PC-3 (cell line): Measurements from ENCODE around the gene TDRD5. TPM values are rescaled to one million over a fixed set of nuclear protein-coding genes. Genes with fewer than 3 reads are reported as not detected.

Experiments
- ATAC-seq: fragments of 200-7000 bp; cut with Tn5 transposase; 2 replicates; pipeline ENCODE4 v1.9.1; 2020; ENCODE audit warnings: mild to moderate bottlenecking, moderate library complexity
- BruUV-seq: library from RNA; stranded (reverse); fragments of 400-500 nt; replicated peaks from 2 replicates; lab custom pipeline; 2021; lab: Mats Ljungman, UMichigan
- CTCF ChIA-PET: fragments of 300-600 bp; sonication (Branson Sonifier 250); formaldehyde crosslinking; loops from one replicate; lab custom pipeline; 2022; ENCODE audit warnings: antibody characterized with exemption; lab: Charles Lee
- POLR2A ChIA-PET: fragments of 300-600 bp; sonication (Branson Sonifier 250); formaldehyde crosslinking; loops from one replicate; lab custom pipeline; 2022; ENCODE audit warnings: antibody characterized with exemption; ENCODE audit not compliant: unreplicated experiment; lab: Charles Lee
- DNase-seq: peaks from one replicate; pipeline ENCODE4 v3.0.0-alpha.2; 2015
- H2AFZ ChIP-seq: fragments of 300-600 bp; sonication (generic); 2 replicates; pipeline ENCODE4 v1.6.0; 2016; ENCODE audit warnings: antibody characterized with exemption, low read length
- H3F3A ChIP-seq: fragments of 300-600 bp; sonication (generic); one replicate; pipeline ENCODE4 v1.6.0; 2017; ENCODE audit warnings: antibody characterized with exemption, low read length, control low read depth, mild to moderate bottlenecking; ENCODE audit not compliant: unreplicated experiment
- H3K27ac ChIP-seq: fragments of 300-600 bp; sonication (generic); 2 replicates; pipeline ENCODE4 v1.5.1; 2016; ENCODE audit warnings: mild to moderate bottlenecking, low read length
- H3K27me3 ChIP-seq: fragments of 300-600 bp; sonication (generic); 2 replicates; pipeline ENCODE4 v1.6.1; 2016; ENCODE audit warnings: low read length, mixed read lengths
- H3K36me3 ChIP-seq: fragments of 300-600 bp; sonication (generic); 2 replicates; pipeline ENCODE4 v1.6.1; 2016; ENCODE audit warnings: low read depth, mixed run types, low read length, mixed read lengths
- H3K4me1 ChIP-seq: fragments of 300-600 bp; sonication (generic); 2 replicates; pipeline ENCODE4 v1.5.1; 2016; ENCODE audit warnings: low read length; ENCODE audit not compliant: insufficient read depth
- H3K4me2 ChIP-seq: fragments of 300-600 bp; sonication (generic); 2 replicates; pipeline ENCODE4 v1.6.0; 2016; ENCODE audit warnings: low read length
- H3K4me3 ChIP-seq: fragments of 300-600 bp; sonication (generic); 2 replicates; pipeline ENCODE4 v1.5.1; 2016; ENCODE audit warnings: mild to moderate bottlenecking, low read length, mixed read lengths
- H3K79me2 ChIP-seq: fragments of 300-600 bp; sonication (generic); 2 replicates; pipeline ENCODE4 v1.6.1; 2017; ENCODE audit warnings: low read length, mixed read lengths
- H3K9ac ChIP-seq: fragments of 300-600 bp; sonication (generic); 2 replicates; pipeline ENCODE4 v1.6.0; 2016; ENCODE audit warnings: mild to moderate bottlenecking, low read length
- H3K9me2 ChIP-seq: fragments of 300-600 bp; sonication (generic); replicated peaks from 2 replicates; pipeline ENCODE4 v1.6.1; 2016; ENCODE audit warnings: mixed run types, low read length, mixed read lengths
- H3K9me3 ChIP-seq: fragments of 300-600 bp; sonication (generic); 2 replicates; pipeline ENCODE4 v1.6.1; 2016; ENCODE audit warnings: low read length, mixed read lengths
- H4K20me1 ChIP-seq: fragments of 300-600 bp; sonication (generic); 2 replicates; pipeline ENCODE4 v1.6.1; 2016; ENCODE audit warnings: low read length, mixed read lengths
- CTCF ChIP-seq: fragments of 300-600 bp; sonication (generic); conservative IDR thresholded peaks from 2 replicates; pipeline ENCODE4 v1.5.1; 2017; ENCODE audit warnings: antibody characterized with exemption, low read depth, mild to moderate bottlenecking, low read length
- EZH2 ChIP-seq: fragments of 300-600 bp; sonication (generic); IDR thresholded peaks from one replicate; pipeline ENCODE4 v1.6.1; 2017; ENCODE audit warnings: antibody characterized with exemption, mild to moderate bottlenecking, low read length; ENCODE audit not compliant: unreplicated experiment
- EZH2phosphoT487 ChIP-seq: fragments of 300-600 bp; sonication (generic); IDR thresholded peaks from 2 replicates; pipeline ENCODE4 v1.6.1; 2018; ENCODE audit warnings: mild to moderate bottlenecking, antibody characterized with exemption, low read length, borderline replicate concordance
- intact Hi-C: fragments of 100-400 bp; cut with micrococcal nuclease; formaldehyde crosslinking; loops from 2 replicates; pipeline ENCODE4 v1.9.0; 2023
- total RNA-seq: library from RNA; depleted of rRNA; stranded (reverse); fragments of >200 nt; gene quantifications from 2 replicates; pipeline ENCODE4 v1.2.3, GENCODE V29; 2014

Gene TDRD5
- total RNA-seq, 1 experiment from 2014 or later = not detected

- intact Hi-C loops = no loop called here
- Histone ChIP-seq H3K4me2 (no peak overlapping the region), H3K9me3 (no peaks in the 10 kb centered on the region), H3K36me3 (no peaks in the 10 kb centered on the region), H2AFZ (no peak overlapping the region), H3K4me1 (no peaks in the 10 kb centered on the region), H3K4me3 (no peak overlapping the region), H3K9ac (no peak overlapping the region), H3K27ac (no peak overlapping the region), H4K20me1 (no peaks in the 10 kb centered on the region), H3K9me2 (no peaks in the 10 kb centered on the region), H3F3A (no peaks in the 10 kb centered on the region), H3K79me2 (no peaks in the 10 kb centered on the region), H3K27me3 (peaks cover 21% of the 10 kb centered on the region)
- no peak for DNase-seq
- ChIA-PET CTCF (no interaction called here), POLR2A (no interaction called here)
- no peak for ATAC-seq
- no peak for TF ChIP-seq EZH2
- no peak for TF ChIP-seq CTCF
- TF ChIP-seq EZH2phosphoT487 = no peak
- BruUV-seq = no TSS peak
Measured at GRCh38 chr1:179598631-179599030, 7.0 kb downstream of the TDRD5 start.

GRCh38 chr1:179599623-179600249 is 8.1 kb downstream of the TDRD5 start:
- CTCF ChIA-PET = no interaction called here
- TF ChIP-seq EZH2 (no peak), CTCF (peak; percentile 65), EZH2phosphoT487 (no peak)
- no peak overlapping the region for H3K4me2 ChIP-seq
- H3K79me2 ChIP-seq = no peaks in the 10 kb centered on the region
- ATAC-seq (peak; percentile 90), DNase-seq (peak; percentile 71)
- no peaks in the 10 kb centered on the region for H3F3A ChIP-seq
- H3K4me3 ChIP-seq = no peak overlapping the region
- no peaks in the 10 kb centered on the region for H4K20me1 ChIP-seq
- POLR2A ChIA-PET = interaction anchor here (0.6 kb wide), 1 partner anchor 208 kb away, joined by 3 read pairs; no protein-coding TSS in a partner anchor
- no peak overlapping the region for H2AFZ ChIP-seq
- H3K9me3 ChIP-seq = no peaks in the 10 kb centered on the region
- H3K9ac ChIP-seq = no peak overlapping the region
- H3K9me2 ChIP-seq = no peaks in the 10 kb centered on the region
- no peak overlapping the region for H3K27ac ChIP-seq
- no peaks in the 10 kb centered on the region for H3K4me1 ChIP-seq
- peaks cover 15% of the 10 kb centered on the region for H3K27me3 ChIP-seq
- no peaks in the 10 kb centered on the region for H3K36me3 ChIP-seq
- BruUV-seq = no TSS peak
- intact Hi-C loops = no loop called here

GRCh38 chr1:179601093-179601492 is 9.5 kb downstream of the TDRD5 start:
- TF ChIP-seq EZH2phosphoT487 (no peak), CTCF (no peak), EZH2 (no peak)
- H3K27me3 ChIP-seq = peaks cover 9% of the 10 kb centered on the region; the same call in 1 of the 2 replicates
- H3K4me3 ChIP-seq = no peak overlapping the region
- POLR2A ChIA-PET = no interaction called here
- H3K4me2 ChIP-seq = no peak overlapping the region
- H3K9me3 ChIP-seq = no peaks in the 10 kb centered on the region
- DNase-seq (no peak), ATAC-seq (no peak)
- no TSS peak for BruUV-seq
- H3K36me3 ChIP-seq = no peaks in the 10 kb centered on the region
- no peaks in the 10 kb centered on the region for H3K79me2 ChIP-seq
- no peaks in the 10 kb centered on the region for H4K20me1 ChIP-seq
- CTCF ChIA-PET = no interaction called here
- no peaks in the 10 kb centered on the region for H3F3A ChIP-seq
- H3K9ac ChIP-seq = no peak overlapping the region
- intact Hi-C loops = no loop called here
- no peaks in the 10 kb centered on the region for H3K9me2 ChIP-seq
- no peaks in the 10 kb centered on the region for H3K4me1 ChIP-seq
- H2AFZ ChIP-seq = no peak overlapping the region
- no peak overlapping the region for H3K27ac ChIP-seq
